GM11168 (cell line): ENCODE results near the gene TPK1.

ENCODE experiments used
- in situ Hi-C: fragments of 300-500 bp; cut with MboI; formaldehyde crosslinking; loops from one replicate; pipeline ENCODE4 v1.12.0; 2022; ENCODE audit warnings: low sequenced_read_pairs; ENCODE audit not compliant: unreplicated experiment

Gene TPK1

GRCh38 chr7:144835652-144836544 is at the start of gene TPK1:
TSS of gene TPK1 (minus strand) at chr7:144836053. CDS start at chr7:144835602, 451 bp downstream.
- in situ Hi-C loops: no loop called here

DNA sequence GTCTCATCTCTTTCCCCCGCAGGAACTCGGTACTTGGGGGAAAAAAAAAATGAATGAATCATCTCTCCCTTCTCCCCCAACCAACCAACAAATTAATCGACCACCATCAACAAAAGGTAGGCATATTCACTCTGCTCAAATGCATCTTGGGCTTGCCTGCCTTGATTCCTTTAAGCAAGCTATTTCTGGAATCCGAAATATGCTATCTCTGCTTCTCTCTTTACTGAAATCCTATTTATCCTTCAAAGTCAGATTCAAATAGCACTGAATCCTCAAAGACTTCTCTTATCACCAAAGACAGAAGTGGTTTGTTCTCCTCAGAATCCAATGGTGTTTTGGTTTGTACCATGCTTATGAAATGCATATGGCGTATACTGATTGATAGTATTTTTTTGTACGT is 49.6 kb upstream of the TPK1 start:
- in situ Hi-C loops: no loop called here

GRCh38 chr7:144884896-144885295 is 49.0 kb upstream of the TPK1 start:
- in situ Hi-C loops: no loop called here

DNA sequence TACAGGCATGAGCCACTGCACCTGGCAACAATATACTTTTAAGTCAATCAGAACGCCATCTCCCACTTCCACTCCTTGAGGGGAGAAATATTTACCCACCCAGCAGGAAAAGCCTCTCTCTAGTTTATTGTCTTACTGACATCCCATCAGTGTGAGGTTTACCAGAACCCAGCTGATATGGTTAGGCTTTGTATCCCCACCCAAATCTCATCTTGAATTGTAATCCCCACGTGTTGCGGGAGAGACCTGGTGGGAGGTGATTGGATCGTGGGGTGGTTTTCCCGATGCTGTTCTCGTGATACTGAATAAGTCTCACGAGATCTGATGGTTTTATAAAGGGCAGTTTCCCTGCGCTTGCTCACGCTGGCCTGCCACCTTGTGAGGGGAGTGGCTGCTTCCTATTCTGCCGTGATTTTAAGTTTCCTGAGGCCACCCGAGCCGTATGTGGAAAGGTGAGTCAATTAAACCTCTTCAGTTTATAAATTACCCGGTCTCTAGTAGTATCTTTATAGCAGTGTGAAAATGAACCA is 37.5 kb upstream of the TPK1 start:
- in situ Hi-C loops: no loop called here

GRCh38 chr7:144869082-144869481 is 33.2 kb upstream of the TPK1 start:
- in situ Hi-C loops: no loop called here

- in situ Hi-C loops: no loop called here
Observed at GRCh38 chr7:144866189-144866588, 30.3 kb upstream of the TPK1 start.

- in situ Hi-C loops: no loop called here
Observed at GRCh38 chr7:144863320-144863647, 27.4 kb upstream of the TPK1 start.

GRCh38 chr7:144862612-144863319 is 26.9 kb upstream of the TPK1 start:
- in situ Hi-C loops: no loop called here

DNA sequence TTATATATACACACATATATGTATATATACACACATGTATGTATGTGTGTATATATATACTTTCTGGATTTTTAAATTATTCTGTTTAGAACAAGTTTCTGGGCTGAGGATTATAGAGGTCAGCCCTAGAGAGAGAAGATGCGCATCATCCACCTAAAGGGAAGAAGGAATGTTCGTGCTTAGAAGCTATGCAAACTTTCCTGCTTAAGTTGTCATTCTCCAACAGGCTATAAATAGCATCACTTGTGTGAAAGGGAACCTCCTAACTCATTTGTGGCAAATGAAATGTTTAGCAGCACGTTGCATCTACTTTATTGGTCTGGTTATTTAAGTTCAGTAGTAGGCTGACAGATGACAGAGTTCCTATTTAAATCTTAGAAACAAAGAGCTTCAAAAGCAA is 23.9 kb upstream of the TPK1 start:
- in situ Hi-C loops: no loop called here

DNA sequence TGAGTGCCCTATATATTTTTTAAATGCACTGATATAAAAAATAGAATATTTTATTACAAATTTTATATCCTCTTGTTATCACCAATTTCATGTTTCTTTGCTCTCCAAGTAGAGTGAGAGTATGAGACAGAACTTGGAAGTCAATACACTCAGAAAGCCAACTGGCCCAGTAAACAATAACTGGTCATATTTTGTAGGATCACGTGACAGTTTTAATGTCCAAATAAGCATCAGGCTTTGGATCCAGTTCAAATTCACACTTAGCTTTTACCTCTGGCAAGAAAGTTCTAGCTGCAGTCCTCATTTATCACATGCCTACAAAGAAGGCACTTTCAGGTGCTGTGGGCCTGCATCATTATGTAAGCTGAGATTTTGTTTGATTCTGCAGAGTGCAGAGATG is 21.6 kb upstream of the TPK1 start:
- in situ Hi-C loops: no loop called here

GRCh38 chr7:144854839-144855424 is 19.1 kb upstream of the TPK1 start:
- in situ Hi-C loops: no loop called here

DNA sequence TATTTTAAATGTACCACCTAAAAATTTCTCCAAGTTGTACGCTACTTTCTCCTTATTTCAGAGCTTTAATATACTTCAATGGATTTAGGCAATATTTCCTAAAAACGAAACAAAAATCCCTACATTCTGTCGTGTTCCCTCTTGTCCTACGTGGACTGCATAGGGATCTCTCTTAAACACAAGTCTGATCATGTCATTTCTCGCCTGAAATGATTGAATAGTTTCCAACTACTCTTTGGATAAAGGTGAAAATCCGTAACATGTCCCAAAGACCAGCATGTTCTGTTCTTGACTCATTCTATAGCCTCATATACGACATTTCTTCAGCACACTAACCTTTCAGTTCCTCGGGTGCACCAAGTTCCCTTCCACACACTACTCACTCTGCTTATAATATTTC is 17.7 kb upstream of the TPK1 start:
- in situ Hi-C loops: no loop called here

GRCh38 chr7:144848078-144848477 is 12.2 kb upstream of the TPK1 start:
- in situ Hi-C loops: no loop called here

DNA sequence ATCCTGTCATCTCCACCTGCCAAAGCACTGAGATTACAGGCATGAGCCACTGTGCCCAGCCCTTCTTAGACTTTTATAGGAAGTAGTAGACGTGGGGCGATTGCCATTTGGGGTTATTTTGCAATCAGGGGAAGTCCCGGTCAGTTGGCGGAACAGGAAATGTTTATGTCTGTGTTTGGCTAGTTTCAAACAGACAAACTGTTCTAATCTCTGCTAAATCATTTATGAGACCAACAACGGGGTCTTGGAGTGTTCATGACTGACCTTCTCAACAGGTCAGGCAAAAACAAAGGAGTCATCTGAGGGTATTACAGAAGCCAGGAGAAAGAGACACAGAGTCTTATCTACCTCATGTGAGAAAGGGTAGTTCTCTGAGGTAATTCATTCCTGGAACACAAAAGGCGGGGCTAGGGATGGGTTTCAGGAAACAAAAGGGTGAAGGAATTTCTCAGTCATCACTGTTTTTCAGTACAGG is 6.6 kb upstream of the TPK1 start:
- in situ Hi-C loops: no loop called here

- in situ Hi-C loops: no loop called here
Observed at GRCh38 chr7:144836545-144836842, 641 bp upstream of the TPK1 start.

DNA sequence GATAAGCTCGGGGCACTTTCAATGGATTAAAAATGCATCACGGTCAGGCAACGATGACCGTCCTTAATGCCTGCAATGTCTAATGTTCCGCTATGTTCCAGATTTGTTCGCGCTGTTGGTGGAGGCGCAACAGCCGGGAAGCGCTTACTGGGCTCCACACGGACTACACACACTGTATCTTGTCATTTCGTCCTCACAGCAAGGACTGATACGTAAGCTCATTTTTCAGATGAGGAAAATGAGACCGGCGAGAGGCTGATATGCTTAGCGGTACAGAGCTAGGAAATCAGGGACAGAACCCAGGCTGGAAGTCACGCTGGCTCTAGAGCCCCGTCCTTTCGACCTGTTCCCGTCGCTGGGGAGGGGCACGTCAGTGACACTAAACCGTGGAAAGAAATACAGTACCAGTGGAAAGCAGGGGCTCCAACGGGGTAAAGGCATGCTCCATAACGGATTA is 670 bp downstream of the TPK1 start:
- in situ Hi-C loops: no loop called here

- in situ Hi-C loops: no loop called here
Observed at GRCh38 chr7:144834641-144835144, 1.2 kb downstream of the TPK1 start.

GRCh38 chr7:144830811-144831210 is 5.0 kb downstream of the TPK1 start:
- in situ Hi-C loops: no loop called here

- in situ Hi-C loops: no loop called here
Observed at GRCh38 chr7:144830024-144830785, 5.6 kb downstream of the TPK1 start.

GRCh38 chr7:144827621-144828020 is 8.2 kb downstream of the TPK1 start:
- in situ Hi-C loops: no loop called here
